GM23248 (cell line): ENCODE data around the gene CCDC127. TPM values are rescaled to one million over a fixed set of nuclear protein-coding genes. Genes with fewer than 3 reads are reported as not detected.

Experiments used
- DNase-seq: peaks from one replicate; pipeline ENCODE4 v3.0.0-alpha.2; 2015
- H2AFZ ChIP-seq: fragments of 200-600 bp; sonication (generic); 2 replicates; pipeline ENCODE4 v1.6.1; 2016; ENCODE audit warnings: antibody characterized with exemption
- H3F3A ChIP-seq: fragments of 200-600 bp; sonication (generic); 2 replicates; pipeline ENCODE4 v1.6.1; 2016; ENCODE audit warnings: mild to moderate bottlenecking, antibody characterized with exemption, mixed run types; ENCODE audit not compliant: insufficient read depth
- H3K27ac ChIP-seq: fragments of 200-600 bp; sonication (generic); 2 replicates; pipeline ENCODE4 v1.5.1; 2016; ENCODE audit warnings: mild to moderate bottlenecking
- H3K27me3 ChIP-seq: fragments of 200-600 bp; sonication (generic); replicated peaks from 2 replicates; pipeline ENCODE4 v1.6.1; 2016; ENCODE audit warnings: mild to moderate bottlenecking; ENCODE audit not compliant: insufficient read depth
- H3K36me3 ChIP-seq: fragments of 200-600 bp; sonication (generic); 2 replicates; pipeline ENCODE4 v1.6.1; 2016; ENCODE audit warnings: low read depth, mild to moderate bottlenecking
- H3K4me1 ChIP-seq: fragments of 200-600 bp; sonication (generic); 2 replicates; pipeline ENCODE4 v1.6.1; 2016; ENCODE audit warnings: mild to moderate bottlenecking; ENCODE audit not compliant: insufficient read depth
- H3K4me2 ChIP-seq: fragments of 200-600 bp; sonication (generic); one replicate; pipeline ENCODE4 v1.6.1; 2016; ENCODE audit warnings: mild to moderate bottlenecking; ENCODE audit not compliant: unreplicated experiment
- H3K4me3 ChIP-seq: fragments of 200-600 bp; sonication (generic); 2 replicates; pipeline ENCODE4 v1.5.1; 2016; ENCODE audit warnings: mild to moderate bottlenecking
- H3K79me2 ChIP-seq: fragments of 200-600 bp; sonication (generic); 2 replicates; pipeline ENCODE4 v1.6.1; 2016; ENCODE audit warnings: mild to moderate bottlenecking; ENCODE audit not compliant: insufficient read depth
- H3K9ac ChIP-seq: fragments of 200-600 bp; sonication (generic); 2 replicates; pipeline ENCODE4 v1.6.1; 2016; ENCODE audit warnings: mild to moderate bottlenecking
- H3K9me2 ChIP-seq: fragments of 200-600 bp; sonication (generic); 2 replicates; pipeline ENCODE4 v1.6.1; 2016; ENCODE audit warnings: mixed run types, mild to moderate bottlenecking, moderate library complexity; ENCODE audit not compliant: insufficient read depth
- H3K9me3 ChIP-seq: fragments of 200-600 bp; sonication (generic); one replicate; pipeline ENCODE4 v1.6.1; 2017; ENCODE audit warnings: low read depth
- H4K20me1 ChIP-seq: fragments of 200-600 bp; sonication (generic); 2 replicates; pipeline ENCODE4 v1.6.0; 2016; ENCODE audit not compliant: insufficient read depth
- EZH2 ChIP-seq: fragments of 200-600 bp; sonication (generic); IDR thresholded peaks from 2 replicates; pipeline ENCODE4 v1.6.1; 2018; ENCODE audit warnings: antibody characterized with exemption, mild to moderate bottlenecking; ENCODE audit not compliant: insufficient read depth, poor library complexity, severe bottlenecking
- EZH2phosphoT487 ChIP-seq: fragments of 200-600 bp; sonication (generic); IDR thresholded peaks from 2 replicates; pipeline ENCODE4 v1.6.1; 2018; ENCODE audit warnings: antibody characterized with exemption, moderate library complexity, mild to moderate bottlenecking, low read depth; ENCODE audit not compliant: insufficient read depth
- WGBS, 2 experiments: methylation state at CpG; one replicate each; pipeline ENCODE4 v1.1.6; 2015 to 2017; ENCODE audit warnings: low lambda C conversion rate in 2 of 2, low coverage in 1 of 2; ENCODE audit errors: missing lambda C conversion rate in 2 of 2; 5-methylcytosine and 5-hydroxymethylcytosine counted together
- in situ Hi-C: fragments of 300-500 bp; cut with MboI; formaldehyde crosslinking; loops from 2 replicates; pipeline ENCODE4 v1.15.0; 2020
- polyA plus RNA-seq: library from polyadenylated mRNA; unstranded; fragments of >200 nt; fragmentation: Nextera tagmentation; extraction: Ambion mirVana; gene quantifications from 2 replicates; pipeline ENCODE4 v1.2.1, GENCODE V29; 2016
- total RNA-seq: library from RNA; depleted of rRNA; stranded (reverse); fragments of >200 nt; shearing (Covaris generic); gene quantifications from 2 replicates; pipeline ENCODE4 v1.2.3, GENCODE V29; 2014

The CCDC127 gene
- total and polyA plus RNA-seq, 2 experiments from 2014 or later, result 6.3 to 11.3 TPM

DNA sequence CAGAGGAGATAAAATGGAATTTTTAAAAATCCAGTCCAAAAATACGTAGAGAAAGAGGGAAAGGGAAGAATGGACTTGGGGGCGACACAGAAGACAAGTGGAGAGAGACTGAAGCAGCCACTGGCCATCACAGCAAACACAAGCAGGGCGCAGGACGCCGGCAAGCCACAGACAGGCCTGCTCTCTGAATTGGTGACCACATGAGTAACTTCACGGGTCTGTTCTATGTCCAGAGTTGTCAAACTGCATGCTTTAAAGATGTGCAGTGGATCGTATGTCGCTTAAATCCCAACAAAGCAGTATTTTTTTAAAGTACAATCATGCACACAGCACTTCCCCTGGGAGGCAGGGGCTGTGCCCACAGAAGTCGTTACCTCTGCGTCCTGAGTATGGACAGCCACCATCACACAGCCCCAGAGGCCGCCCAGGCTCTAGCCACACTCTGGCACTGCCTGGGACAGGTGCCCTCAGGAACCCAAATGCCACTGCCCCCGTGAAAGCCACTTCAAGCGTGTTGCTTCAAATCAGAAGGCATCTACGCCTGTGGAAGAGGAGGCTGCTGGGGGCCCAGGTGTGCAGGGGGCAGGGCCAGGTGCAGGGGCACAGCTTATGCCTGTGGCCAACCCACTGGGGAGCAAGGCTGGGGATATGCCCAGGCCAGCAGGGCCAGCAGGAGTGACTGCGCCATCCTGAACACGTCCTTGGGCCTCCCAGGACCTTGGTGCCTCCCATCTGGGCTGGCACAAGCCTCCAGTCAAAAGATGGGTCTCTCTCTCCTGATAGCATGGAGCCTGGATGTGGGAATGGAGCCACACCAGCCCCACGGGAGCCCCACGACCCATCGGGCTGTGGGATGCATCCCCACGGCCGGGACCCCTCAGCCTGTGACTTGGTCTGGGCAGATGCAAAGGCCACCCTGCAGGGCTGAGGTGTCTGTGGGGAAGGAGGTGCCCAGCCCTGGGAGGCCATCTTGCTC, 32.6 kb downstream of the CCDC127 start:
- no peaks in the 10 kb centered on the region for H3K79me2 ChIP-seq
- DNase-seq, result no peak
- no peak overlapping the region for H2AFZ ChIP-seq
- H3K36me3 ChIP-seq, result no peaks in the 10 kb centered on the region
- no peak for TF ChIP-seq EZH2phosphoT487
- no peak for TF ChIP-seq EZH2
- no peak overlapping the region for H3K4me2 ChIP-seq
- peaks cover 4% of the 10 kb centered on the region; the same call in 1 of the 2 replicates for H3K4me1 ChIP-seq
- no peaks in the 10 kb centered on the region for H4K20me1 ChIP-seq
- in situ Hi-C loops, result no loop called here
- H3F3A ChIP-seq, result no peaks in the 10 kb centered on the region
- no peaks in the 10 kb centered on the region for H3K27me3 ChIP-seq
- no peak overlapping the region for H3K27ac ChIP-seq
- H3K9me3 ChIP-seq, result no peaks in the 10 kb centered on the region
- no peak overlapping the region for H3K4me3 ChIP-seq
- H3K9me2 ChIP-seq, result no peaks in the 10 kb centered on the region
- H3K9ac ChIP-seq, result no peak overlapping the region
- 63 to 68% methylated on average over 21 of the region's 21 CpGs for WGBS, 2 experiments

DNA sequence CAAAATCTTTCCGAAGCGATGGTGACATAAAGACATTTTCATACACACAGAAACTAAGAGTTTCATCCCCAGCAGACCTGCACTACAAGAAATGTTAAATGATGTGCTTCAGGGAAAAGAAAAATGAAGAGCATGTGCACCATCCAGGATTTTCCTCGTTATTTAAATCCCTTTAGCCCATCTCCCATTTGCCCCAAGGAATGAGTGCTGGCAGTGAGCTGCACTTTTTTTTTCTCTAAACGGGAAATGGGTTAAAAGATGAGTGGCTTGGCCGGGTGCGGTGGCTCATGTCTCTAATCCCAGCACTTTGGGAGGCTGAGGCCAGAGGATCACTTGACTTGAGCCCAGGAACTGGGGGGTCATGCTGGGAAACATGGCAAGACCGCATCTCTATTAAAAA, 33.5 kb downstream of the CCDC127 start:
- no peaks in the 10 kb centered on the region for H3F3A ChIP-seq
- DNase-seq, result no peak
- no peaks in the 10 kb centered on the region for H4K20me1 ChIP-seq
- no peak overlapping the region for H3K4me2 ChIP-seq
- no peak overlapping the region for H3K9ac ChIP-seq
- H3K36me3 ChIP-seq, result no peaks in the 10 kb centered on the region
- no peak overlapping the region for H3K27ac ChIP-seq
- whole genome bisulfite sequencing, 2 experiments, result 46 to 58% methylated on average over 7 of the region's 7 CpGs
- no peaks in the 10 kb centered on the region for H3K27me3 ChIP-seq
- H3K4me1 ChIP-seq, result peaks cover 4% of the 10 kb centered on the region; the same call in 1 of the 2 replicates
- H3K9me2 ChIP-seq, result no peaks in the 10 kb centered on the region
- no peaks in the 10 kb centered on the region for H3K79me2 ChIP-seq
- no peaks in the 10 kb centered on the region for H3K9me3 ChIP-seq
- H3K4me3 ChIP-seq, result no peak overlapping the region
- no peak overlapping the region for H2AFZ ChIP-seq
- in situ Hi-C loops, result no loop called here
- TF ChIP-seq EZH2phosphoT487 (no peak), EZH2 (no peak)

DNA sequence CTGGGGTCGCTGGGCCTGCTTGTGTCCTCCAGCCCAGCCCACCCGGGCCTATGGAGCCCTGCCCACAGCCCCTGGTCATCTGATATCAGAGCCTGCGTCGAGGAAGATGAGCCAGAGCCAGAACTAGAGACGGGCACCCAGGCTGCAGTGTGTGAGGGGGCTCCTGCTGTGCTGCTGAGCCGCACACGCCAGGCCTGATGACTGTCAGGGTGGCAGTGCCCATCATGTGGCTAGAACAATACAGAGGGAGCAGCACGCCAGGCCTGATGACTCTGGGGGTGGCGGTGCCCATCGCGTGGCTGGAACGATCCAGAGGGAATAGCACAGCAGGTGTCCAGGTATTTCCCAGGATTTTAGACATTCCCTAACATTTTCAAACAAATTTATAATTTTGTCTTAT, 35.8 kb downstream of the CCDC127 start:
- H3K4me3 ChIP-seq, result no peak overlapping the region
- no peaks in the 10 kb centered on the region for H3K9me3 ChIP-seq
- WGBS, 2 experiments, result 83 to 88% methylated on average over 12 of the region's 12 CpGs
- no peaks in the 10 kb centered on the region for H4K20me1 ChIP-seq
- in situ Hi-C loops, result no loop called here
- H3K4me1 ChIP-seq, result peaks cover 4% of the 10 kb centered on the region; the same call in 1 of the 2 replicates
- H3K4me2 ChIP-seq, result no peak overlapping the region
- H3K9me2 ChIP-seq, result no peaks in the 10 kb centered on the region
- H3K27me3 ChIP-seq, result peaks cover 2% of the 10 kb centered on the region; the same call in 1 of the 2 replicates
- no peak overlapping the region for H2AFZ ChIP-seq
- no peaks in the 10 kb centered on the region for H3K79me2 ChIP-seq
- no peaks in the 10 kb centered on the region for H3K36me3 ChIP-seq
- H3K9ac ChIP-seq, result no peak overlapping the region
- H3F3A ChIP-seq, result no peaks in the 10 kb centered on the region
- no peak for DNase-seq
- H3K27ac ChIP-seq, result no peak overlapping the region
- no peak for TF ChIP-seq EZH2phosphoT487
- no peak for TF ChIP-seq EZH2

DNA sequence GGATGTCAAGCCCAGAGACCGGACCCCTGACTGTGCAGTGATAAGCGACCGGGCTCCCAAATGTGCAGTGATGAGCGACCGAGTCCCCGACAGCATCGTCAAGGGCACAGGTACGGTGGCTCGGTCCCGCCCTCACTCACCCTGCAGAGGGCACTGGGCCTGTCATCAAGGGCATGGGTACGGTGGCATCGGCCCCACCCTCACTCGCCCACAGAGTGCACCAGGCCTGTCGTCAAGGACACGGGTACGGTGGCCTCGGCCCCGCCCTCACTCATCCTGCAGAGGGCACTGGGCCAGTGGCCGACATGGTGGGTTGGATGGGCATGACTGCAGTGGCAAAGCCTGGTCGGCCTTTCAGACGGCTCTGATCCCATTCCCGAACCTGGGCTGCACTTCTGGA, 36.4 kb downstream of the CCDC127 start:
- no peak overlapping the region for H3K9ac ChIP-seq
- TF ChIP-seq EZH2, result no peak
- TF ChIP-seq EZH2phosphoT487, result no peak
- H3K27ac ChIP-seq, result no peak overlapping the region
- H3K4me1 ChIP-seq, result peaks cover 4% of the 10 kb centered on the region; the same call in 1 of the 2 replicates
- no peaks in the 10 kb centered on the region for H3K9me3 ChIP-seq
- no peak for DNase-seq
- no peak overlapping the region for H2AFZ ChIP-seq
- in situ Hi-C loops, result no loop called here
- 69 to 83% methylated on average over 22 of the region's 22 CpGs for WGBS, 2 experiments
- H3K27me3 ChIP-seq, result peaks cover 7% of the 10 kb centered on the region; the same call in 1 of the 2 replicates
- H3K9me2 ChIP-seq, result no peaks in the 10 kb centered on the region
- no peak overlapping the region for H3K4me2 ChIP-seq
- no peaks in the 10 kb centered on the region for H4K20me1 ChIP-seq
- H3F3A ChIP-seq, result no peaks in the 10 kb centered on the region
- H3K79me2 ChIP-seq, result no peaks in the 10 kb centered on the region
- no peak overlapping the region for H3K4me3 ChIP-seq
- H3K36me3 ChIP-seq, result no peaks in the 10 kb centered on the region
